ENCODE results near the gene LRP4.

DNA sequence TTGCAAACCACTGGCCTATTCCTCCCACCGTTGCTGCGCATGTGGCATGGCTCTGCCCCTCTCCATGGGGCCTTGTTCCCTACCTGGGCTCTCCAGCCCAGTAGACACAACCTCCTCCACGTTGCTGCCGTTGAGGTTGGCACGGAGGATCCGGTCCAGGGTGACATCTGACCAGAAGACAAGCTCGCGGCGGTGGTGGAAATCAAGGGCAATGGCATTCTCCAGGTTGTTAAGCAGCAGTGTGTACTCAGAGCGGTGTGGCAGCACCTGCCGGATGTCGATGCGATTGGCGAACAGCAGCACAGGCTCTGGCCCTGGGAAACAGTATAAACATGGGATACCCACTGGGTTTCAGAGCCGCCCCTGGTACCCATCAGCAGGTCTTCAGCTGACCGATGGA lies 23.8 kb downstream of the LRP4 start:
- TF ChIP-seq CAMTA2 (CRISPR knock-in tag; IDR thresholded peaks at IDR 0.05; ENCODE audit: borderline replicate concordance) (no peak), CERS6 (CRISPR knock-in tag; IDR thresholded peaks at IDR 0.05) (no peak)

Measured in HepG2 (cell line).